GM12892 (cell line): ENCODE results near the gene PANK4.

Experiments
- POLR2AphosphoS5 ChIP-seq: IDR thresholded peaks from 2 replicates; pipeline ENCODE4 v1.6.1; 2011; ENCODE audit warnings: low read depth, low read length, control low read depth
- TAF1 ChIP-seq: IDR thresholded peaks from 2 replicates; pipeline ENCODE4 v1.6.1; 2011; ENCODE audit warnings: low read depth, mild to moderate bottlenecking, control low read depth, low read length, borderline replicate concordance

DNA sequence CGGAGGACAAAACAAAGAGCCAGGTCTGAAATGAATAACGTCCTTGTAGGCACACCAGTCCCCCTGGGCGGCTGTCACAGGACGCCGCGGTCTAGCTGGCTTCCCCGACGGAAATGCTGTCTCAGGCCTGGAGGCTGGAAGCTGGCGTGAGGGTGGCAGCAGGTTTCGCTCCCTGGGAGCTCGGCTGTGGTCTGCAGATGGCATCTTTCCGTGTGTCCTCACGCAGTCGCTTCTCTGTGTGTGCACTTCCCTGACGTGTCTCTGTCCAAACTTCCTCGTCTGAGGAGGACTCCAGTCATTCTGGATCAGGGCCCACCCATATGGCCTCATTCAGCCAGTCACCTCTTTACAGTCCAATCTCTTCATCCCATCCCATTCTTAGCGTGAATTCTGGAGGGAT is 43.9 kb upstream of the PANK4 start:
- TF ChIP-seq TAF1 (no peak), POLR2AphosphoS5 (no peak)
